ELR (cell line): ENCODE measurements around the gene TMEM61.
"Not testable (repeated sequence)": the region's sequence is repeated elsewhere in the genome, so short reads cannot be mapped to it uniquely, and the experiment has no call there.

ENCODE experiments used
- DNase-seq: peaks from one replicate; pipeline ENCODE4 v3.0.0-alpha.2; 2015; ENCODE audit warnings: low read depth

Gene TMEM61

DNA sequence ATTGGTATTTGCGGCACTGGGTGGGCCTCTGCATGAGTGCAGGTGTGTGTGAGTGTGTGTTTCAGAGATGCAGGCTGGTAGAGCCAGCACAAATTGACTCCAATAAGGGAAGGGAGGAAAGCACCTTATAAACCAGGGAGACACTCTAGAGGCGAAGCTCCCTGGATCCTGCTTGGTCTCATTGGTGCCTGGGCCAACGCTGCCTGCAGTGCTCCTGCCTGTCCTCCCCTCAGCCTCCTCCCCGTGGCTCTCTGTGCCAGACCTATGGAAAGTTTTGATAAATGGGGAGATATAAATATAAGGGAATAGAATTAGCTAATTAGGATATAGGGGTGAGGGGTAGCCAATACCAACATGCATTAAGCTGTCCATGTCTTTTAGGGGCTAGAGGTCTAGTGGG, 20.9 kb downstream of the TMEM61 start:
- DNase-seq, result no peak

- no peak for DNase-seq
These were observed 22.3 kb downstream of the TMEM61 start for GRCh38 chr1:55002686-55003085.

GRCh38 chr1:55005351-55006140, 25.1 kb downstream of the TMEM61 start:
- peak; percentile 45 for DNase-seq

DNA sequence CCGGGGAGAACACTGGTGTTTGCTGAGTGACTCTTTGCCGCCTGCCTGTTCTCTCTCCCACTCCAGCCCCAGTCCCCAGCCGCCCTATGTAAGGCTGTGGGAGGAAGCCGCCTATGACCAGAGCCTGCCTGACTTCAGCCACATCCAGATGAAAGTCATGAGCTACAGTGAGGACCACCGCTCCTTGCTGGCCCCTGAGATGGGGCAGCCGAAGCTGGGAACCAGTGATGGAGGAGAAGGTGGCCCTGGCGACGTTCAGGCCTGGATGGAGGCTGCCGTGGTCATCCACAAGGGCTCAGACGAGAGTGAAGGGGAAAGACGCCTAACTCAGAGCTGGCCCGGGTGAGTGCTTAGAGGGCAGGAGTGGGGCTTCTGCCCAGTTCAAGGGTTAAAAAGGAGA, 26.5 kb downstream of the TMEM61 start:
- DNase-seq, result no peak

DNA sequence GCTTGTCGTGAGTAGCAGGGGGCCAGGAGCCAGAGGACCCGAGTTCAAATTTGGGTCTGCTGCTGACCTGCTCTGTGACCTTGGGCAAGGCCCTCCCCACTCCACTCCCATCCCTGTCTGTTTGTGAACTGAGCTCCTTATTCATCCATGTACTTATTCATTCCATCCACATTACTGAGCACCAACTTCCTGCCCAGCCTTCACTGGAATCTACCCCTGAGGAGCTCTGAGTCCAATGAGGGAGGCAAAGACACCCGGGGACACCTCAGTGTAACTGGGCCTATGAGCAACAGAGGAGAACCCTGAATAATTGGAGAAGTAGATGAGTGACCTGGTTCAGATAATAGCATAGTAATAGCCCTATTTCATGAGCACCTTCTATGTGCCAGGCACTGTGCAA, 27.2 kb downstream of the TMEM61 start:
- peak; percentile 87 for DNase-seq

GRCh38 chr1:55010194-55010886, 29.9 kb downstream of the TMEM61 start:
- DNase-seq, result no peak

GRCh38 chr1:55010887-55011217, 30.4 kb downstream of the TMEM61 start:
- DNase-seq, result no peak

DNA sequence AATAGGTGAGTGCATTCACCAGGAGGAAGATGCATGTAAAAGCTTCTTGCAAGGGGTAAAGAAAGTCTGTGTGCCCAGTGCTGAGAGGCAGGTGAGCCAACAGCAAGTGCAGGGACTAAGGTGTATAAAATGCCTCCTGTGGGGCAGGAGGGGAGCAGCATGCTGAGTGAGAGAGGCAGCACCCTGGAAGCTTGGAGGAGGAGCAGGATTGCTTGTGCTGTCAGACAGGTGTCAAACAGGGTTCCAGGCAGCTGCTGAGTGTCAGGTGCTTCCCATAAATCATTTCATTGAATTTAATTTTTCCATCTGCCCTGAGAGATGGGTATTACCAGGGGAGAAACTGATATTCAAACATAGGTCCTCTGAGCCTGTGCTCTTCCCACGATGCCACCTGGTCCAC, 32.2 kb downstream of the TMEM61 start:
- no peak for DNase-seq

DNA sequence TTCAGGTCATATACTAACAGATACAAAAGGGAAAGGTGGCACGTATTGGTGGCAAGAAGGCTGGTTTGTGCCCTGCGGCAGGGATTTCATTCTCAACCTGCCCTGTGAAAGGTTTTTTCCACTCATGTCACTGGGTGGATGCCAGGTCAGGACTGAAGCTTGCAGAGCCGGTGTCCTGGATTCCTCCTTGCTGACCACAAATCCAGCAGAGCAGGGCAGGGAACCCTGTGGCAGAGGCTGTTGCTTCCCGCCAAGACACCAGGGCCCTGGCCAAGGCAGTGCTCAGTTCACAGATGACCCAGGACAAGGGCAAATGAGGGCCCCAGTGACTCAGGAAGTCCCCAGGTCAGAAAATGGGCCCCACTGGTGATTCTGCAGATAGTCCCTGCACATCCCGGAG, 34.7 kb downstream of the TMEM61 start:
- no peak for DNase-seq

DNA sequence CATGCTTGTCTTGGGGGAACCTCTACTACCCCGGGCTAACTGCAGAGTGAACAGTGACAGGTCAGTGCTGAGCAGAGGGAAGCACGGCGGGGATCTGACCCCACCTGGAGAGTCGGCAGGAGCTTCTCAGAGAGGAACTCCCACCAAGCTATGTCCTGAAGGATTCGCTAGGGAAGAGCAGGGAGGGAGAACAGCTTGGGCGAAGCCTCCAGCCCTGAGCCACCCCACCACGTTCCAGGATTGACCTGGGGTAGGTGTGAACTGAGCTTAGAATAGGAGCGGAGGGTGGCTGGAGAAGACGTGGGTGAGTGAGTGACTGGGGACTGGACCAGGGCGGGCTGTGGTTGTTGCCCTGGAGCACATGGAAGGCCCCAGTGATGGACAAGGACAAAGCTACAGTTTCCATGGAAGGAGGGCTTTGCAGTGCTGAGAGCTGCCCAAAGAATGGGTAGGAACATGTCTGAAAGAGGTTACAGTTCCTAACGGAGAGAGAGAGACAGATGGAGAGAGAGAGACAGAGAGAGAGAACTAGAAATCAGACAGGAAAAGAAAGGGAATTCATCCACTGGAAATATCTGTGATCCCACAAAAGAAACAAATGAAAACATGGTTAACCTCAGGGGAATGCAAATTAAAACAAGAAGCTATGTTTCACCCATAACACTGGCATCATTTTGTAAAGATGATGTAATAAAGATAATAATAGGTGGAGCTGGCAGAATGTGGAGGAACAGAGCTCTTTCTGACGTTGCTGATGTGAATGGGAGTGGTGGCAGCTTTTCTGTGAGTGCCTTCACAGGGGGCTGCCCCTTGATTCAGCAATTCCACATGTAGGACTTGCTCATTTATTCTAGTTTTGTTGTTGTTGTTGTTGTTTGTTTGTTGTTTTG, 35.5 kb downstream of the TMEM61 start:
- DNase-seq, result no peak

GRCh38 chr1:55018395-55018794, 38.0 kb downstream of the TMEM61 start:
- no peak for DNase-seq

DNA sequence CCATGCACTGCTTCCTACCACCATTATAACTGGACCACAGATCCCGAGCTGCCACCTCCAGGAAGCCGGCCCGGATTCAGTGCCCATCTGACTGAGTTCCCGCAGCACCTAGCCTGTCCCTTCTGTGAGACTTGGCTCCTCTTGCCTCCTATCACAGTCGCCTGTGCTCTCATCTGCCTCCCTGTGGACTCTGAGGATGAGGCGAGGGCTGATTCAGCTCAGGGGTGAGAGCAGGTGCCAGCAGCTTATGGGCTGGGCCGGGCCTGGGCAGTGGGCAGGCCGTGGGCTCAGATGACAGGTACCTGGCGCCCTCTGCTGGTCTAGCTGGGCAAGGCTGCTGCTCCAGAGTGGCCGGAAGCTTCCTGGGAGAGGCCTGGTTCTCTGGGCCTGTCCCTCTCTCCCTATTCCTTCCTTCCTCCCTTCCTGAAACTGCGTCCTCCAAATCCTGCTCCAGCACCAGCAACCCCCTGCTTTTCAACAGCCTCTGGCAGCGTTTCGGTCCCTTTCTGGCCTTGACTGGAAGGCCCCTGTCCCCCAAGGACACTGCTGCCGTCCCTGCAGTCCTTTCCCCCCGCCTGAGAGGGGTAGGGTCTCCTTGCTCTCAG, 41.6 kb downstream of the TMEM61 start:
- peak; percentile 93 for DNase-seq

GRCh38 chr1:55024163-55024562, 43.7 kb downstream of the TMEM61 start:
- DNase-seq, result not testable (repeated sequence)

- DNase-seq, result not testable (repeated sequence)
These were observed 46.3 kb downstream of the TMEM61 start for GRCh38 chr1:55026682-55027081.

- not testable (repeated sequence) for DNase-seq
These were observed 50.7 kb downstream of the TMEM61 start for GRCh38 chr1:55031098-55031497.

- DNase-seq, result no peak
These were observed 52.8 kb downstream of the TMEM61 start for GRCh38 chr1:55033265-55033614.

GRCh38 chr1:55034476-55035133, 54.2 kb downstream of the TMEM61 start:
- no peak for DNase-seq

DNA sequence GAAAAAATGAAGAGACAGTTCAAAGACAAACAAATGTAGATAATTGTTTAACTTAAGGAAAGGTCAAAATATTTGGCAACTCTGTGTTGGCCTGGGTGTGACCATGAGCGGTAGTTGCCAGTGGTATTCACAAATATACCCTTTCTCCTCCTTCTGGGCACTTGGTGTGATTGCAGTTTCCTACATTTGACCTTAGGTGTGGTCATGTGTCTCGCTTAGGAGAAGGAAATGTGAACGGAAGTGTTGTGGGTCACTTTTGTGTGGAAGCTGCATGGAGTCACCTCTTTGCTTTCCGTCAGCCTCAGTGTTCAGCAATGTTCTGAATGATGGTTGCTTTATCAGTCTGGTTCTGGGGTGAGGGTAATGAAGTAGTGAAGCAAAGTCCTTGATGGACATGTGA, 55.5 kb downstream of the TMEM61 start:
- DNase-seq, result peak; percentile 17

GRCh38 chr1:55037733-55038551, 57.5 kb downstream of the TMEM61 start:
- no peak for DNase-seq

DNA sequence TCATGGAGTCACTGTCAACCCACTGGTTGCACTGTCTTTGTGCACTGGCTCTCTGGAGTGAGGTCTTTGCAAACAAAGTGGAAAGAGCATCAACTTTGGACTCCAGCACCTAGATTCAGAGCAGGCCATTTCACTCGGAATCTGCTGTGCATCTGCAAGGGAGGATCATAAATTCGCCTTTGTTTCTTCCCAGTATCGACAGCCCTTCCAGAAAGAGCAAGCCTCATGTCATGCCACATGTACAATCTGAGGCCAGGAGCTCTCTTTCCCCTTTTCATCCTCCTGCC, 58.1 kb downstream of the TMEM61 start:
- no peak for DNase-seq

- no peak for DNase-seq
These were observed 58.5 kb downstream of the TMEM61 start for GRCh38 chr1:55038974-55039341.
